Spleen (tissue), 11 donors: Measurements from ENCODE around the gene TMED9. TPM values are rescaled to one million over a fixed set of nuclear protein-coding genes. Genes with fewer than 3 reads are reported as not detected.
A peak's percentile ranks its signal among the peaks of the same experiment; 100 is the strongest.

Experiments used
- DNase-seq: peaks from one replicate; pipeline ENCODE4 v3.0.0-alpha.2; 2020
- H3K27ac ChIP-seq, 8 donors: fragments of 200-600 bp; sonication (generic) in 7 of 8; 1 replicate in 4 of 8; 2 replicates in 4 of 8; pipeline versions ENCODE4 v1.5.0 to v1.8.0; 2016 to 2021; ENCODE audit warnings: inconsistent platforms in 4 of 8, mild to moderate bottlenecking in 4 of 8, moderate library complexity in 1 of 8
- H3K27me3 ChIP-seq, 7 donors: fragments of 200-600 bp; sonication (generic) in 6 of 7; replicated peaks in 1 of 7; 1 replicate in 4 of 7; 2 replicates in 3 of 7; pipeline versions ENCODE4 v1.5.0 to v1.8.0; 2016 to 2021; ENCODE audit warnings: inconsistent platforms in 3 of 7, mild to moderate bottlenecking in 1 of 7
- H3K36me3 ChIP-seq, 6 donors: fragments of 200-600 bp; sonication (generic) in 5 of 6; 1 replicate in 4 of 6; 2 replicates in 2 of 6; pipeline versions ENCODE4 v1.5.0 to v1.8.0; 2016 to 2021; ENCODE audit warnings: inconsistent platforms in 2 of 6
- H3K4me1 ChIP-seq, 6 donors: fragments of 200-600 bp; sonication (generic) in 5 of 6; 1 replicate in 3 of 6; 2 replicates in 3 of 6; pipeline versions ENCODE4 v1.5.0 to v1.8.0; 2016 to 2021; ENCODE audit warnings: inconsistent platforms in 3 of 6
- H3K4me3 ChIP-seq, 8 donors: fragments of 200-600 bp; sonication (generic) in 7 of 8; 1 replicate in 4 of 8; 2 replicates in 4 of 8; pipeline versions ENCODE4 v1.5.0 to v1.8.0; 2016 to 2021; ENCODE audit warnings: inconsistent platforms in 4 of 8, mild to moderate bottlenecking in 4 of 8, moderate library complexity in 2 of 8
- H3K9me3 ChIP-seq, 8 donors: fragments of 200-600 bp; sonication (generic) in 7 of 8; 1 replicate in 4 of 8; 2 replicates in 4 of 8; pipeline versions ENCODE4 v1.5.0 to v1.8.0; 2016 to 2021; ENCODE audit warnings: inconsistent platforms in 4 of 8
- POLR2A ChIP-seq, 3 donors: fragments of 450-650 bp; IDR thresholded peaks; one replicate each; pipeline ENCODE4 v1.5.1; 2017; ENCODE audit warnings: antibody characterized with exemption in 3 of 3, mild to moderate bottlenecking in 1 of 3
- POLR2AphosphoS5 ChIP-seq, 3 donors: sonication (generic); formaldehyde crosslinking; IDR thresholded peaks; one replicate each; pipeline ENCODE4 v1.5.1; 2017; ENCODE audit warnings: antibody characterized with exemption in 3 of 3
- WGBS, 5 donors: extraction: QIAGEN DNeasy Blood & Tissue Kit in 3 of 5; methylation state at CpG; one replicate each; pipeline versions ENCODE4 v1.1.5 to v1.1.7; 2013 to 2018; 5-methylcytosine and 5-hydroxymethylcytosine counted together
- intact Hi-C: fragments of 100-400 bp; cut with DNase I; formaldehyde crosslinking; loops from one replicate; pipeline ENCODE4 v1.15.0; 2023; ENCODE audit warnings: low total_unique reads
- polyA plus RNA-seq, 3 donors: library from polyadenylated mRNA; stranded (reverse); fragments of 200-250 nt; gene quantifications; one replicate each; pipeline ENCODE4 v1.2.1, GENCODE V29; 2013
- total RNA-seq, 7 donors: library from RNA; depleted of rRNA in 3 of 7; stranded (reverse); fragments of >200 nt in 3 of 7; fragmentation: NEBNext Ultra II Directional in 4 of 7; extraction: Animal tissue kit (Norgen Biotek cat#: 25700) in 4 of 7; gene quantifications; one replicate each; pipeline versions ENCODE4 v1.1.0 to v1.2.1, GENCODE V29; 2016 to 2021
- TF ChIP-seq, protein P1 (sequence below), 11 experiments: fragments of 200-600 bp in 7 of 11; fragments of 450-650 bp in 4 of 11; sonication (generic) in 4 of 11; IDR thresholded peaks in 8 of 11; conservative IDR thresholded peaks in 3 of 11; 1 replicate in 7 of 11; 2 replicates in 4 of 11; pipeline versions ENCODE4 v1.4.0 to v1.8.0; 2016 to 2021; ENCODE audit warnings: antibody characterized with exemption in 11 of 11, inconsistent platforms in 4 of 11, mild to moderate bottlenecking in 1 of 11
- donor health status: healthy with polysubstance abuse.
- donor health status: DM: no; HTN: no; CAD: no; lungs with moderate emphysema.
- donor health status: DM: no; HTN: no; CAD: no.
- donor health status: Bipolar disorder and iron deficiency.
- donor health status: healthy.
- donor health status: DM: no; HTN: no; CAD: no.
- donor health status: DM: yes; HTN: yes; CAD: no.

The TMED9 gene
- total and polyA plus RNA-seq, 10 donors, result 52.6 to 126 (median 98.2) TPM

DNA sequence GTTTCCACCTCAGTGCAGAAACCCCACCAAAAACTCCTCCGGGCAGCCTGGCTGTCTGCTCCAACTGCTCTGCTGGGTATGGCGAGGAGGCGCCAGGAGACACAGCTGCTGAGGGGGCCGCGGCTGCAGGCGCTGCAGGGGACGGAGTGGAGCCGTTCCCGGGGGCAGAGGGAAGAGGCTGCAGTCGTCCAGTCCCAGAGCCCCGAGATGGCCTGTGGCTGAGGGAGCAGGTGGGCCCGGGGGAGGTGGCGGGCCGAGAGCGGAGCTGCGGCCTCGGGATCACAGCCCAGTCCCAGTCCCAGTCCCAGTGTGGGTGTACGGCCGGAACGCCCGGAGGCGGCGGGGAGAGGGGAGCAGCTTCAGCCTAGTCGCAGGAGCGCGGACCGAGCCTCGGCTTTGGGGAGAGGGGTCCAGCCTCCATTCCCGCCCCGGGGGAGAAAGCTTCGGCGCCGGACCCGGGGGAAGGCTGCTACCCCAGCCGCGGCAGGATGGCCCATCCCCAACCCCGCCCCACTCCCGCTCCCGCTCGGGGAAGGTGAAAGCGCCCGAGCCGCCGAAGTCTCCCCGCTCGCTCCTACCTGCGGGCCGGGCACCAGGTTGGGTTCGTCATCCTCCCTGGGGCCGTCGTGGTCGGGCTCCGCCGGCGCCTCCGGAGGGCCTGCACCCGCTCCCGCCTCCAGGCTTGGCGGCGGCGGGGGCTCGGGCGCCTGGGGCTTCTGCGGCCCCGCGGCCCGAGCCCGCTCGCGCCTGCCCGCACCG, 38.2 kb upstream of the TMED9 start:
- WGBS, 5 donors, result 1% methylated on average over 29 to 72 of the region's 72 CpGs
- peak; percentile 92 for DNase-seq
- intact Hi-C loops, result no loop called here

DNA sequence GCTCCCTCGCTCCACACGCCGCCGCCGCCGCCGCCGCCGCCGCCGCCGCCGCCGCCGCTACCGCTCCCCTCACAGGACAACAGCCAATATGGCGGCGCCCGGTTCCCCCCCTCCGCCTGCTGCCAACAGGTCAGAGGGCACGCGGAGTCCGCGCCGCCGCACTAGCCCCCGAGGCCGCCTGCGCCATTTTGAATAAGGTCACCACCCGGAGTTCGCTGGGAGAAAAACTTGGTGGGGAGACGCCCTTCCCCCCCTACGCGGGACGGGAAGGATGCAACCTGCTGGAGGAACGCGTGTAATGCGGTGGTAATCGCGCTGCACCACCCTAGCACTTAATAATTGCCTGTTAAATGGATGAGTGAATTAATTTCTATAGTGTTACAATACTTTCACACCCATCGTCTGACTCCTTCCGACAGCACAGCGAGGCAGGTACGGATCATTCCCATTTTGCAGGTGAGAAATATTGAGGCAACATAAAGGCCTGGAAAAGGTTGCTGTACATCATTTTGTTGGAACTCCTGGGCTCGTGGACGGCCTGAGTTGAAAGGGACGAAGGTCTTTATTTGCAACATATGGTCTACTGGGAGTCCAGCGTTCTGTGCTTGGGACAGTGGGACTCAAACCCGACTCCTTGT, 37.4 kb upstream of the TMED9 start, which contains the start of gene FAM193B:
Gene FAM193B (minus strand): TSS at position 90 of the 638 bp plus-strand sequence. CDS start 105 bp downstream, outside the sequence.
- intact Hi-C loops, result no loop called here
- Histone ChIP-seq H3K4me3 (peak within 1 kb of the TSS; percentile 79 to 99 (median 88)), H3K9me3 (no peaks in the 10 kb centered on the region), H3K27ac (peak within 1 kb of the TSS; percentile 63 to 90 (median 84)), H3K4me1 (peaks cover 17 to 55% (median 35%) of the 10 kb centered on the region in 6 donors), H3K36me3 (peaks cover 0 to 27% (median 6%) of the 10 kb centered on the region in 6 donors), H3K27me3 (no peaks in the 10 kb centered on the region)
- 9 to 13% (median 12%) methylated on average over 32 to 49 of the region's 49 CpGs for WGBS, 5 donors
- no peak for TF ChIP-seq POLR2A (IDR thresholded peaks at IDR 0.05)
- TF ChIP-seq, protein P1, sequence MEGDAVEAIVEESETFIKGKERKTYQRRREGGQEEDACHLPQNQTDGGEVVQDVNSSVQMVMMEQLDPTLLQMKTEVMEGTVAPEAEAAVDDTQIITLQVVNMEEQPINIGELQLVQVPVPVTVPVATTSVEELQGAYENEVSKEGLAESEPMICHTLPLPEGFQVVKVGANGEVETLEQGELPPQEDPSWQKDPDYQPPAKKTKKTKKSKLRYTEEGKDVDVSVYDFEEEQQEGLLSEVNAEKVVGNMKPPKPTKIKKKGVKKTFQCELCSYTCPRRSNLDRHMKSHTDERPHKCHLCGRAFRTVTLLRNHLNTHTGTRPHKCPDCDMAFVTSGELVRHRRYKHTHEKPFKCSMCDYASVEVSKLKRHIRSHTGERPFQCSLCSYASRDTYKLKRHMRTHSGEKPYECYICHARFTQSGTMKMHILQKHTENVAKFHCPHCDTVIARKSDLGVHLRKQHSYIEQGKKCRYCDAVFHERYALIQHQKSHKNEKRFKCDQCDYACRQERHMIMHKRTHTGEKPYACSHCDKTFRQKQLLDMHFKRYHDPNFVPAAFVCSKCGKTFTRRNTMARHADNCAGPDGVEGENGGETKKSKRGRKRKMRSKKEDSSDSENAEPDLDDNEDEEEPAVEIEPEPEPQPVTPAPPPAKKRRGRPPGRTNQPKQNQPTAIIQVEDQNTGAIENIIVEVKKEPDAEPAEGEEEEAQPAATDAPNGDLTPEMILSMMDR (IDR thresholded peaks at IDR 0.05 in 8 of 11, conservative IDR thresholded peaks at IDR 0.05 in 3 of 11), result peak in 9 of 11 experiments; percentile 18 to 46 (median 30)
- peak; percentile 77 to 92 (median 81) for TF ChIP-seq POLR2AphosphoS5 (IDR thresholded peaks at IDR 0.05)
- peak; percentile 98 for DNase-seq

More for the DNA sequence above, 38.2 kb upstream of the TMED9 start:
- H3K27me3 ChIP-seq, result no peaks in the 10 kb centered on the region
- H3K36me3 ChIP-seq, result peaks cover 0 to 27% (median 6%) of the 10 kb centered on the region in 6 donors
- peak overlapping the region; percentile 63 to 90 (median 84) for H3K27ac ChIP-seq
- peaks cover 17 to 60% (median 37%) of the 10 kb centered on the region in 6 donors for H3K4me1 ChIP-seq
- TF ChIP-seq POLR2AphosphoS5 (IDR thresholded peaks at IDR 0.05) (peak in 1 of 3 donors; percentile 2), POLR2A (IDR thresholded peaks at IDR 0.05) (no peak)
- H3K4me3 ChIP-seq, result peak overlapping the region; percentile 79 to 99 (median 88)
- H3K9me3 ChIP-seq, result no peaks in the 10 kb centered on the region

DNA sequence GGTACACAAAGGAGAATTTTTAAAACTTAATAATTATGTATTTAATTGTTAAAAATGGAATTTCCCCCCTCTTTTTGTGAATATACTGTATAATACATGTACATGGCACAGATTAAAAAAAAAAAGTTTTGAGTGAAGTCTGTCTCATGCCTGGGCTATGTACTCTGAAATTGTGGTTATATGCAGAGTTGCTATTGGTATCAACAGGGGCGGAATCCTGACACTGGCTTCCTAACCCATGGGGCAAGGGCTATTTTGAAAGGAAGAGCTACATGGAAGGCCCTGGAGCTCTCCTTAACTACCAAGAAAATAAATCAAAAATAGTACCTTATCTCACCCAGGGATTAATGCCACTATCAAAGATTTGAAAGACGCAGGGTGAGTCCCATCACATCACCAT, 36.8 kb upstream of the TMED9 start:
- 94 to 99% (median 97%) methylated on average over 2 of the region's 2 CpGs for whole genome bisulfite sequencing, 5 donors
- peaks cover 0 to 25% (median 4%) of the 10 kb centered on the region in 6 donors for H3K36me3 ChIP-seq
- intact Hi-C loops, result no loop called here
- H3K4me1 ChIP-seq, result peaks cover 17 to 48% (median 31%) of the 10 kb centered on the region in 6 donors
- no peaks in the 10 kb centered on the region for H3K27me3 ChIP-seq
- DNase-seq, result no peak
- H3K9me3 ChIP-seq, result no peaks in the 10 kb centered on the region
- peak overlapping the region in 1 of 8 donors; percentile 90 for H3K27ac ChIP-seq
- no peak for TF ChIP-seq POLR2A (IDR thresholded peaks at IDR 0.05)
- TF ChIP-seq, protein P1 (IDR thresholded peaks at IDR 0.05 in 8 of 11, conservative IDR thresholded peaks at IDR 0.05 in 3 of 11), result no peak
- no peak for TF ChIP-seq POLR2AphosphoS5 (IDR thresholded peaks at IDR 0.05)
- peak overlapping the region in 5 of 8 donors; percentile 83 to 99 (median 96) for H3K4me3 ChIP-seq

DNA sequence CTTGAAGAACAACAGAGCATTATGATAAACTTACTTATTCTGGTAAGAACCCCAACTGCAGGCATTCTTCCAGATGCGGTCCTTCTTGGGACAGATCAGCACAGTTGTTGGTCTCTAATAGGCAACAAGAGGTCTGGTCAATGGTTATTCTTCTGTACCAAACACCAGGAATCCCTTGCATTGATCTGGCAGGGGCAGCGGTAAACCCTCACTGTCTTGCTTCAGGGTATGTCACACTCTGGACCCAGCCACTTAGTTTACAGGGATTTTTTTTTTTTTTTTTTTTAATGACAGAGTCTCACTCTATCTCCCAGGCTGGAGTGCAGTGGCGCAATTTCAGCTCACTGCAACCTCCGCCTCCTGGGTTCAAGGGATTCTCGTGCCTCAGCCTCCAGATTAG, 36.3 kb upstream of the TMED9 start:
- intact Hi-C loops, result no loop called here

More for the DNA sequence above, 36.3 kb upstream of the TMED9 start:
- DNase-seq, result no peak
- TF ChIP-seq POLR2AphosphoS5 (IDR thresholded peaks at IDR 0.05) (no peak), POLR2A (IDR thresholded peaks at IDR 0.05) (no peak)
- TF ChIP-seq, protein P1 (IDR thresholded peaks at IDR 0.05 in 8 of 11, conservative IDR thresholded peaks at IDR 0.05 in 3 of 11), result no peak
- Histone ChIP-seq H3K4me3 (no peak overlapping the region), H3K9me3 (no peaks in the 10 kb centered on the region), H3K27me3 (no peaks in the 10 kb centered on the region), H3K4me1 (peaks cover 17 to 44% (median 27%) of the 10 kb centered on the region in 6 donors), H3K27ac (no peak overlapping the region), H3K36me3 (peaks cover 0 to 21% (median 2%) of the 10 kb centered on the region in 6 donors)
- WGBS, 5 donors, result 94 to 99% (median 98%) methylated on average over 5 of the region's 5 CpGs
